ENCODE measurements around the gene UBE2E2.
"Not testable (repeated sequence)": the region's sequence is repeated elsewhere in the genome, so short reads cannot be mapped to it uniquely, and the experiment has no call there.

UBE2E2 gene

DNA sequence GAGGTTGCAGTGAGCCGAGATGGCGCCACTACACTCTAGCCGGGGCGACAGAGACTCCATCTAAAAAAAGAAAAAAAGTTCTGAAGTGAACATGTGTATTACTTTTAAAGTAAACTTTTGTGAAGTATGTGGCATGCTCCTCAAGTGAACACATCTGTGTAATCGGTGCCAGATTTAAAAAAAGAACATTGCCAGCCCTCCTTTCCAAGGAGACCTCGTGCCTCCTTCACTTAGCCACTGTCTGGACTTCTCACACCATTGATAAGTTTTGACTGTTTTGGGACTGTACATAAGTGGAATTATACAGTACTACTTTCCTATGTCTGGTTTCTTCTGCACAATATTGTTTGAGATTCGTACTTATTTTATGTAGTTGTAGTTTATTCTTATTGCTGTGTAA lies 140.4 kb downstream of the UBE2E2 start:
- no peak for DNase-seq (ENCODE audit: low read depth)
- TF ChIP-seq, protein P1, sequence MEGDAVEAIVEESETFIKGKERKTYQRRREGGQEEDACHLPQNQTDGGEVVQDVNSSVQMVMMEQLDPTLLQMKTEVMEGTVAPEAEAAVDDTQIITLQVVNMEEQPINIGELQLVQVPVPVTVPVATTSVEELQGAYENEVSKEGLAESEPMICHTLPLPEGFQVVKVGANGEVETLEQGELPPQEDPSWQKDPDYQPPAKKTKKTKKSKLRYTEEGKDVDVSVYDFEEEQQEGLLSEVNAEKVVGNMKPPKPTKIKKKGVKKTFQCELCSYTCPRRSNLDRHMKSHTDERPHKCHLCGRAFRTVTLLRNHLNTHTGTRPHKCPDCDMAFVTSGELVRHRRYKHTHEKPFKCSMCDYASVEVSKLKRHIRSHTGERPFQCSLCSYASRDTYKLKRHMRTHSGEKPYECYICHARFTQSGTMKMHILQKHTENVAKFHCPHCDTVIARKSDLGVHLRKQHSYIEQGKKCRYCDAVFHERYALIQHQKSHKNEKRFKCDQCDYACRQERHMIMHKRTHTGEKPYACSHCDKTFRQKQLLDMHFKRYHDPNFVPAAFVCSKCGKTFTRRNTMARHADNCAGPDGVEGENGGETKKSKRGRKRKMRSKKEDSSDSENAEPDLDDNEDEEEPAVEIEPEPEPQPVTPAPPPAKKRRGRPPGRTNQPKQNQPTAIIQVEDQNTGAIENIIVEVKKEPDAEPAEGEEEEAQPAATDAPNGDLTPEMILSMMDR (conservative IDR thresholded peaks at IDR 0.05; ENCODE audit: low read length), result no peak
- no peak overlapping the region for H3K4me3 ChIP-seq (ENCODE audit: low read length)

DNA sequence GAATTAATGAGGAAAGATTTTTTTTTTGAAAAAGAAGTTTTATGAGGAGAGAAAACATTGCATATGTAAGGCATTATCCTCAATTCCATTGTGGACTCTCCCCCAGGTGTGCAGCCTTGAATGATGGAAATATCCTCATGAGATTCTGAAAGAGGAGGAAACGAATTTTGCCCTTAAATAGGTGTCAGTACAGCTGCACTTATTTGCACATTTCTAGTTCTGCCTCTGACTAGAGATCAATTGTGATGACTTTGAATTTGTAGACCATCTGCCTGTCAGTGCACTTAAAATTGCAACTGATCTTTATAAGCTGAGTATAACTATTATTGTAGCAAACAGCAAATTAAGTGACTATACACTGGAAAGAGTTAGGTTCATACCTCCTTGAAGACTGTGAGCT lies 141.8 kb downstream of the UBE2E2 start:
- TF ChIP-seq, protein P1 (conservative IDR thresholded peaks at IDR 0.05; ENCODE audit: low read length), result no peak
- H3K4me3 ChIP-seq (ENCODE audit: low read length), result no peak overlapping the region
- DNase-seq (ENCODE audit: low read depth), result no peak

DNA sequence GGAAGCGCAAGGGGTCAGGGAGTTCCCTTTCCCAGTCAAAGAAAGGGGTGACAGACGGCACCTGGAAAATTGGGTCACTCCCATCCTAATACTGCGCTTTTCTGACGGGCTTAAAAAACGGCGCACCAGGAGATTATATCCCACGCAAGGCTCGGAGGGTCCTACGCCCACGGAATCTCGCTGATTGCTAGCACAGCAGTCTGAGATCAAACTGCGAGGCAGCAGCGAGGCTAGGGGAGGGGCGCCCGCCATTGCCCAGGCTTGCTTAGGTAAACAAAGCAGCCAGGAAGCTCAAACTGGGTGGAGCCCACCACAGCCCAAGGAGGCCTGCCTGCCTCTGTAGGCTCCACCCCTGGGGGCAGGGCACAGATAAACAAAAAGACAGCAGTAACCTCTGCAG lies 146.3 kb downstream of the UBE2E2 start:
- not testable (repeated sequence) for DNase-seq (ENCODE audit: low read depth); H3K4me3 ChIP-seq (ENCODE audit: low read length)

DNA sequence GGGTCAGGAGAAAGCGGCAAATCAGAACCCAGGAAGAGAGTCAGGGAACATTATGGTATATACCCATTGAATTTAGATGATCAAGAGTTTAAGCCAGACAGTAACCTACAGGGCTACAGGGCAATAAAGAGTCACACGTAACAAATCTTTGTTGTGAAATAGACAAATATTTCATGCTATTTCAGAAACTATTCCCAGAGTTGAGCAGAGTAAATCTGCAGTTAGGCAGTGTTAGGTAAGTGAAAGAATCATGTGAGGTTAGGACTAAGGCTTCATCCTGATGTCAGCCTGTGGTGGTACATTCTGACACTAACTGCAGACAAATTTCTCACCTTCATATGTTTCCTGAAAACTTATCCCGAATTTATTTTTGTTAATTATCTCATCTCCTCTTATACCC lies 153.0 kb downstream of the UBE2E2 start:
- DNase-seq (ENCODE audit: low read depth), result peak; percentile 3
- no peak overlapping the region for H3K4me3 ChIP-seq (ENCODE audit: low read length)
- TF ChIP-seq, protein P1 (conservative IDR thresholded peaks at IDR 0.05; ENCODE audit: low read length), result no peak

DNA sequence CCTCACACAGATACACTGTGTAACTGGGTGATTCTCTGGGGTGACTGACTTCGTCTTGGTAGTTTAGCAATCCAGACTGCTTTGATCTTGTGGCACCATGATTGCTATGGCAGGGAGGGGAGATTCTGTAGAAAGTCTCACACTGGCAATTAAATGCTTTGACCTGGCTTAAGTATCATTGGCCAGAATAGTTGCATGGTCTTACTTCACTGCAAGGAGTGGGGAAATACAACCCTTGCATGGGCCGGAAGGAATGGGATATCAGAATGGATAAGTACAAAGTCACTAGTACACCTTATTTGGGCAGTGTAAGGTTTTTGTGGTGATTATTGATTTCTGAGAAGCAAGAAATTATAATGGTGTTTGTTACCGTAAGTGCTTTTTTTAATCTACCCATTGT lies 153.8 kb downstream of the UBE2E2 start:
- H3K4me3 ChIP-seq (ENCODE audit: low read length), result no peak overlapping the region
- TF ChIP-seq, protein P1 (conservative IDR thresholded peaks at IDR 0.05; ENCODE audit: low read length), result no peak
- no peak for DNase-seq (ENCODE audit: low read depth)

DNA sequence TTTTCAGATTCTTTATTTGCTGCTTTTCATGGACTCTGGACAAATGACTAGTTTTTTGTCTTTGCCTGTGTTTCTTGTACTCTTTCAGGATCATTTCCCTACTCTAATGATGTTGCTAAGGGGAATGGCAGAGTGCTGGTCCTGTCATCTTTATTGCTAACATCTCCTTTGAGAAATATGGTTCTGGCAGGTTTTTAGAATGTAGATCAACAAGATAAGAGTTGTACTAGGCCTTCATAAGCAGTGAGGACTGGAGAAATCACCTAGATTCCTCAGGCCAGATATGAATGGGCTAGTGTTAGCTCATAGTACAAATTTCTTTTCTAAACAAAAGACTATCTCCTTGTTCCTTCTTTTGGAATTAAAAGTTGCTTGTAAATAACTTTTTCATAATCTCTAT lies 156.0 kb downstream of the UBE2E2 start:
- TF ChIP-seq, protein P1 (conservative IDR thresholded peaks at IDR 0.05; ENCODE audit: low read length), result no peak

DNA sequence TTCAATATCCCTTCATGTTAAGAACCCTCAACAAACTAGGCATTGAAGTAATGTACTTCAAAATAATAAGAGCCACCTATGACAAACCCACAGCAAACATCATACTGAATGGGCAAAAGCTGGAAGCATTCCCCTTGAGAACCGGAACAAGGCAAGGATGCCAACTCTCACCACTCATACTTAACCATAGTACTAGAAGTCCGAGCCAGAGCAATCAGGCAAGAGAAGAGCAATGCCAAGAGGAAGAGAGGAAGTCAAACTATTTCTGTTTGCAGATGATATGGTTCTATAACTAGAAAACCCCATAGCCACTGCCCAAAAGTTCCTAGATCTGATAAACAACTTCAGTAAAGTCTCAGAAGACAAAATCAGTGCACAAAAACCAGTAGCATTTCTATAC lies 161.9 kb downstream of the UBE2E2 start:
- DNase-seq (ENCODE audit: low read depth), result no peak

More for the DNA sequence above, 156.0 kb downstream of the UBE2E2 start:
- DNase-seq (ENCODE audit: low read depth), result no peak
- H3K4me3 ChIP-seq (ENCODE audit: low read length), result no peak overlapping the region

More for the DNA sequence above, 161.9 kb downstream of the UBE2E2 start:
- H3K4me3 ChIP-seq (ENCODE audit: low read length), result no peak overlapping the region
- TF ChIP-seq, protein P1 (conservative IDR thresholded peaks at IDR 0.05; ENCODE audit: low read length), result no peak
